ENCODE results near the gene CLEC6A.

DNA sequence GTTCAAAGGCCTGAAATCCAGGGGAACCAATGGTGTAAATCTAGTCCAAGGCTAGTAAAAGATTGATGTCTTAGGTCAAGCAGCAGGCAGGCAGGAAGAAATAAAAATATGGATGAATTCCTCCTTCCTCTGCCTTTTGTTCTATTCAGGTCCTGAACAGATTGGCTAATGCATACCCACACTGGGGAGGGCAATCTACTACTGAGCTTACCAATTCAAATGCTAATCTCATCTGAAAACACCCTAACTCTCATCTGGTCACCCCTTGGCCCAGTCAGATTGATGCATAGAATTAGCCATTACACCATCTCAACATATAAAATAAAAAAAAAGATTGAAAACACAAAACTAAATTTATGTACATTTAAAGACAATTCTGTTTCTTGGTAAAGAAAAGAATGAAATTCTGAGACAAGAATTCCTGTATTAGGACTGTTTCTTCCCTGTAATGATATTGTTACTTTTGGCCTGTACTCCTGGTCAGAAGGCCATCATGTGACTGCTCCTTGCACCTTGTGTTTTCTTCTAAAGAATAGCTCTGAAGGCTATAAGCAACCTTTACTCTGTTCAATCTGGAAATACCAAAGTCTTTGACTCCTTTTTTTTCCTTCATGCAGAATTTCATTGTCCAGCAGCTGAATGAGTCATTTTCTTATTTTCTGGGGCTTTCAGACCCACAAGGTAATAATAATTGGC is 19.9 kb downstream of the CLEC6A start:
- TF ChIP-seq POLR2A (IDR thresholded peaks at IDR 0.05) (no peak), POLR2AphosphoS5 (IDR thresholded peaks at IDR 0.05) (no peak)
- TF ChIP-seq, protein P1, sequence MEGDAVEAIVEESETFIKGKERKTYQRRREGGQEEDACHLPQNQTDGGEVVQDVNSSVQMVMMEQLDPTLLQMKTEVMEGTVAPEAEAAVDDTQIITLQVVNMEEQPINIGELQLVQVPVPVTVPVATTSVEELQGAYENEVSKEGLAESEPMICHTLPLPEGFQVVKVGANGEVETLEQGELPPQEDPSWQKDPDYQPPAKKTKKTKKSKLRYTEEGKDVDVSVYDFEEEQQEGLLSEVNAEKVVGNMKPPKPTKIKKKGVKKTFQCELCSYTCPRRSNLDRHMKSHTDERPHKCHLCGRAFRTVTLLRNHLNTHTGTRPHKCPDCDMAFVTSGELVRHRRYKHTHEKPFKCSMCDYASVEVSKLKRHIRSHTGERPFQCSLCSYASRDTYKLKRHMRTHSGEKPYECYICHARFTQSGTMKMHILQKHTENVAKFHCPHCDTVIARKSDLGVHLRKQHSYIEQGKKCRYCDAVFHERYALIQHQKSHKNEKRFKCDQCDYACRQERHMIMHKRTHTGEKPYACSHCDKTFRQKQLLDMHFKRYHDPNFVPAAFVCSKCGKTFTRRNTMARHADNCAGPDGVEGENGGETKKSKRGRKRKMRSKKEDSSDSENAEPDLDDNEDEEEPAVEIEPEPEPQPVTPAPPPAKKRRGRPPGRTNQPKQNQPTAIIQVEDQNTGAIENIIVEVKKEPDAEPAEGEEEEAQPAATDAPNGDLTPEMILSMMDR (IDR thresholded peaks at IDR 0.05) = no peak

Data from prostate gland (tissue), 2 donors.